Hippocampal formation (tissue), 2 donors: ENCODE data around the gene RUNDC3A.
"Not testable (repeated sequence)": the region's sequence is repeated elsewhere in the genome, so short reads cannot be mapped to it uniquely, and the experiment has no call there.

Experiments used
- DNase-seq, 2 donors: peaks; one replicate each; lab custom pipeline; 2025; lab: John Stamatoyannopoulos, UW

Gene RUNDC3A

GRCh38 chr17:44318077-44318892, 9.9 kb downstream of the RUNDC3A start:
- DNase-seq, result no peak

- DNase-seq, result no peak
Observed at GRCh38 chr17:44320066-44320465, 11.7 kb downstream of the RUNDC3A start.

GRCh38 chr17:44321246-44322120, 13.1 kb downstream of the RUNDC3A start:
- DNase-seq, result no peak

- no peak for DNase-seq
Observed at GRCh38 chr17:44322236-44322895, 14.0 kb downstream of the RUNDC3A start.

GRCh38 chr17:44323359-44324091, 15.1 kb downstream of the RUNDC3A start:
- no peak for DNase-seq

GRCh38 chr17:44324092-44324570, 15.7 kb downstream of the RUNDC3A start:
- no peak for DNase-seq

- peak; percentile 86 to 92 for DNase-seq
Observed at GRCh38 chr17:44324571-44325275, 16.3 kb downstream of the RUNDC3A start, which contains the start of gene SLC25A39. TSS of gene SLC25A39 (minus strand) at chr17:44324823. CDS start at chr17:44323562, 1,261 bp downstream.

GRCh38 chr17:44326861-44327444, 18.6 kb downstream of the RUNDC3A start:
- peak; percentile 97 for DNase-seq

- DNase-seq, result no peak
Observed at GRCh38 chr17:44327715-44328449, 19.5 kb downstream of the RUNDC3A start.

GRCh38 chr17:44329516-44329915, 21.1 kb downstream of the RUNDC3A start:
- DNase-seq, result not testable (repeated sequence)

- not testable (repeated sequence) for DNase-seq
Observed at GRCh38 chr17:44330263-44330662, 21.9 kb downstream of the RUNDC3A start.

GRCh38 chr17:44331249-44331760, 22.9 kb downstream of the RUNDC3A start:
- DNase-seq, result peak; percentile 43 to 55

GRCh38 chr17:44333371-44333770, 25.0 kb downstream of the RUNDC3A start:
- no peak for DNase-seq

- DNase-seq, result no peak
Observed at GRCh38 chr17:44334315-44334714, 25.9 kb downstream of the RUNDC3A start.

GRCh38 chr17:44334727-44335126, 26.3 kb downstream of the RUNDC3A start:
- no peak for DNase-seq

- DNase-seq, result no peak
Observed at GRCh38 chr17:44335564-44335963, 27.2 kb downstream of the RUNDC3A start.

- no peak for DNase-seq
Observed at GRCh38 chr17:44335968-44336367, 27.6 kb downstream of the RUNDC3A start.

GRCh38 chr17:44338702-44339101, 30.3 kb downstream of the RUNDC3A start:
- DNase-seq, result no peak

GRCh38 chr17:44340553-44340952, 32.2 kb downstream of the RUNDC3A start:
- not testable (repeated sequence) for DNase-seq
